ENCODE measurements around the gene SDK1.

Gene SDK1

GRCh38 chr7:3975371-3975770, 674.3 kb downstream of the SDK1 start:
- H3K36me3 ChIP-seq (ENCODE audit: control insufficient read depth in 2 of 2, insufficient read depth in 1 of 2, low read length in 2 of 2) = no peaks in the 10 kb centered on the region
- POLR2A ChIA-PET = no interaction called here
- no peaks in the 10 kb centered on the region for H3K4me1 ChIP-seq (ENCODE audit: control insufficient read depth, insufficient read depth, low read length)
- TF ChIP-seq PRDM1 (tag by site-specific recombination; IDR thresholded peaks at IDR 0.05) (no peak), ZNF394 (tag by site-specific recombination; IDR thresholded peaks at IDR 0.05; ENCODE audit: borderline replicate concordance) (no peak), ZNF580 (tag by site-specific recombination; IDR thresholded peaks at IDR 0.05) (no peak), ZNF23 (tag by site-specific recombination; IDR thresholded peaks at IDR 0.05; ENCODE audit: borderline replicate concordance) (no peak), ZSCAN16 (tag by site-specific recombination; IDR thresholded peaks at IDR 0.05) (no peak), MZF1 (tag by site-specific recombination; IDR thresholded peaks at IDR 0.05; ENCODE audit: borderline replicate concordance) (no peak), HOXA7 (CRISPR knock-in tag; IDR thresholded peaks at IDR 0.05; ENCODE audit: borderline replicate concordance) (no peak), INSM2 (tag by site-specific recombination; IDR thresholded peaks at IDR 0.05) (no peak), ZNF223 (tag by site-specific recombination; IDR thresholded peaks at IDR 0.05) (no peak), ZNF677 (tag by site-specific recombination; IDR thresholded peaks at IDR 0.05) (no peak), ZNF629 (tag by site-specific recombination; IDR thresholded peaks at IDR 0.05) (no peak), ZNF785 (tag by site-specific recombination; IDR thresholded peaks at IDR 0.05) (no peak), ZBTB10 (tag by site-specific recombination; IDR thresholded peaks at IDR 0.05) (no peak), ZNF561 (tag by site-specific recombination; IDR thresholded peaks at IDR 0.05; ENCODE audit: borderline replicate concordance) (no peak), ZNF707 (tag by site-specific recombination; IDR thresholded peaks at IDR 0.05) (no peak)
- TF ChIP-seq, protein P1, sequence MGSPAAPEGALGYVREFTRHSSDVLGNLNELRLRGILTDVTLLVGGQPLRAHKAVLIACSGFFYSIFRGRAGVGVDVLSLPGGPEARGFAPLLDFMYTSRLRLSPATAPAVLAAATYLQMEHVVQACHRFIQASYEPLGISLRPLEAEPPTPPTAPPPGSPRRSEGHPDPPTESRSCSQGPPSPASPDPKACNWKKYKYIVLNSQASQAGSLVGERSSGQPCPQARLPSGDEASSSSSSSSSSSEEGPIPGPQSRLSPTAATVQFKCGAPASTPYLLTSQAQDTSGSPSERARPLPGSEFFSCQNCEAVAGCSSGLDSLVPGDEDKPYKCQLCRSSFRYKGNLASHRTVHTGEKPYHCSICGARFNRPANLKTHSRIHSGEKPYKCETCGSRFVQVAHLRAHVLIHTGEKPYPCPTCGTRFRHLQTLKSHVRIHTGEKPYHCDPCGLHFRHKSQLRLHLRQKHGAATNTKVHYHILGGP (tag by site-specific recombination; IDR thresholded peaks at IDR 0.05) = no peak
- TF ChIP-seq, protein P2, sequence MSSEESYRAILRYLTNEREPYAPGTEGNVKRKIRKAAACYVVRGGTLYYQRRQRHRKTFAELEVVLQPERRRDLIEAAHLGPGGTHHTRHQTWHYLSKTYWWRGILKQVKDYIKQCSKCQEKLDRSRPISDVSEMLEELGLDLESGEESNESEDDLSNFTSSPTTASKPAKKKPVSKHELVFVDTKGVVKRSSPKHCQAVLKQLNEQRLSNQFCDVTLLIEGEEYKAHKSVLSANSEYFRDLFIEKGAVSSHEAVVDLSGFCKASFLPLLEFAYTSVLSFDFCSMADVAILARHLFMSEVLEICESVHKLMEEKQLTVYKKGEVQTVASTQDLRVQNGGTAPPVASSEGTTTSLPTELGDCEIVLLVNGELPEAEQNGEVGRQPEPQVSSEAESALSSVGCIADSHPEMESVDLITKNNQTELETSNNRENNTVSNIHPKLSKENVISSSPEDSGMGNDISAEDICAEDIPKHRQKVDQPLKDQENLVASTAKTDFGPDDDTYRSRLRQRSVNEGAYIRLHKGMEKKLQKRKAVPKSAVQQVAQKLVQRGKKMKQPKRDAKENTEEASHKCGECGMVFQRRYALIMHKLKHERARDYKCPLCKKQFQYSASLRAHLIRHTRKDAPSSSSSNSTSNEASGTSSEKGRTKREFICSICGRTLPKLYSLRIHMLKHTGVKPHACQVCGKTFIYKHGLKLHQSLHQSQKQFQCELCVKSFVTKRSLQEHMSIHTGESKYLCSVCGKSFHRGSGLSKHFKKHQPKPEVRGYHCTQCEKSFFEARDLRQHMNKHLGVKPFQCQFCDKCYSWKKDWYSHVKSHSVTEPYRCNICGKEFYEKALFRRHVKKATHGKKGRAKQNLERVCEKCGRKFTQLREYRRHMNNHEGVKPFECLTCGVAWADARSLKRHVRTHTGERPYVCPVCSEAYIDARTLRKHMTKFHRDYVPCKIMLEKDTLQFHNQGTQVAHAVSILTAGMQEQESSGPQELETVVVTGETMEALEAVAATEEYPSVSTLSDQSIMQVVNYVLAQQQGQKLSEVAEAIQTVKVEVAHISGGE (tag by site-specific recombination; conservative IDR thresholded peaks at IDR 0.05; ENCODE audit: low read depth) = no peak
- TF ChIP-seq, protein P3, sequence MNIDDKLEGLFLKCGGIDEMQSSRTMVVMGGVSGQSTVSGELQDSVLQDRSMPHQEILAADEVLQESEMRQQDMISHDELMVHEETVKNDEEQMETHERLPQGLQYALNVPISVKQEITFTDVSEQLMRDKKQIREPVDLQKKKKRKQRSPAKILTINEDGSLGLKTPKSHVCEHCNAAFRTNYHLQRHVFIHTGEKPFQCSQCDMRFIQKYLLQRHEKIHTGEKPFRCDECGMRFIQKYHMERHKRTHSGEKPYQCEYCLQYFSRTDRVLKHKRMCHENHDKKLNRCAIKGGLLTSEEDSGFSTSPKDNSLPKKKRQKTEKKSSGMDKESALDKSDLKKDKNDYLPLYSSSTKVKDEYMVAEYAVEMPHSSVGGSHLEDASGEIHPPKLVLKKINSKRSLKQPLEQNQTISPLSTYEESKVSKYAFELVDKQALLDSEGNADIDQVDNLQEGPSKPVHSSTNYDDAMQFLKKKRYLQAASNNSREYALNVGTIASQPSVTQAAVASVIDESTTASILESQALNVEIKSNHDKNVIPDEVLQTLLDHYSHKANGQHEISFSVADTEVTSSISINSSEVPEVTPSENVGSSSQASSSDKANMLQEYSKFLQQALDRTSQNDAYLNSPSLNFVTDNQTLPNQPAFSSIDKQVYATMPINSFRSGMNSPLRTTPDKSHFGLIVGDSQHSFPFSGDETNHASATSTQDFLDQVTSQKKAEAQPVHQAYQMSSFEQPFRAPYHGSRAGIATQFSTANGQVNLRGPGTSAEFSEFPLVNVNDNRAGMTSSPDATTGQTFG (tag by site-specific recombination; IDR thresholded peaks at IDR 0.05; ENCODE audit: borderline replicate concordance) = no peak
- CTCF ChIA-PET = no interaction called here
- H3K27ac ChIP-seq (ENCODE audit: extremely low read depth, low read depth, low read length) = no peak overlapping the region
- H3K9me3 ChIP-seq (ENCODE audit: control insufficient read depth, insufficient read depth, low read depth, low read length) = no peaks in the 10 kb centered on the region
- H3K4me3 ChIP-seq (ENCODE audit: low read depth, low read length) = no peak overlapping the region

All from HEK293 (cell line).